ENCODE data around the gene SRSF4. TPM values are rescaled to one million over a fixed set of nuclear protein-coding genes. Genes with fewer than 3 reads are reported as not detected.

The SRSF4 gene
- total RNA-seq, 1 donor from 2014 or later = 111 TPM

DNA sequence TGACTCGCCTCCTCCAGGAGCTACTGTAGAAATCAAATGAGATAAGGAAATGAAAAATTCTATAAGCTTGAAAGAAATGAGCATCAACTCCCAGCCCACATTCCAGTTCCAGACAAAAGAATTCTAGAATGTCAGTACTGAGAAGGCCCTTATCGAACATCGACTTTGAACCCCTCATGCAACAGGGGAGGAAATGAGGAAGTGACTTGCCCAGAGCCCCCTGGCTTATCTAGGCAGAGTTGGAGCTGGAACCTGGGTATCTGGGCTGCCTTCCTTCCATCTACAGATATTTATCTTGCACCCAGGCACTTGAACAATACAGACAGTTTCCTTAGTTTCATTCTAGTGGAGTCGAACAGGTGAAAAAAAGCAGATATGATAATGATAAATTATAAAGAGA, 26.7 kb upstream of the SRSF4 start:
- TF ChIP-seq, protein P1, sequence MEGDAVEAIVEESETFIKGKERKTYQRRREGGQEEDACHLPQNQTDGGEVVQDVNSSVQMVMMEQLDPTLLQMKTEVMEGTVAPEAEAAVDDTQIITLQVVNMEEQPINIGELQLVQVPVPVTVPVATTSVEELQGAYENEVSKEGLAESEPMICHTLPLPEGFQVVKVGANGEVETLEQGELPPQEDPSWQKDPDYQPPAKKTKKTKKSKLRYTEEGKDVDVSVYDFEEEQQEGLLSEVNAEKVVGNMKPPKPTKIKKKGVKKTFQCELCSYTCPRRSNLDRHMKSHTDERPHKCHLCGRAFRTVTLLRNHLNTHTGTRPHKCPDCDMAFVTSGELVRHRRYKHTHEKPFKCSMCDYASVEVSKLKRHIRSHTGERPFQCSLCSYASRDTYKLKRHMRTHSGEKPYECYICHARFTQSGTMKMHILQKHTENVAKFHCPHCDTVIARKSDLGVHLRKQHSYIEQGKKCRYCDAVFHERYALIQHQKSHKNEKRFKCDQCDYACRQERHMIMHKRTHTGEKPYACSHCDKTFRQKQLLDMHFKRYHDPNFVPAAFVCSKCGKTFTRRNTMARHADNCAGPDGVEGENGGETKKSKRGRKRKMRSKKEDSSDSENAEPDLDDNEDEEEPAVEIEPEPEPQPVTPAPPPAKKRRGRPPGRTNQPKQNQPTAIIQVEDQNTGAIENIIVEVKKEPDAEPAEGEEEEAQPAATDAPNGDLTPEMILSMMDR (IDR thresholded peaks at IDR 0.05; ENCODE audit: unreplicated experiment) = no peak
- peaks cover 14% of the 10 kb centered on the region for H3K36me3 Mint-ChIP-seq (ENCODE audit: insufficient read depth)
- H3K27ac Mint-ChIP-seq = peak overlapping the region; percentile 45

DNA sequence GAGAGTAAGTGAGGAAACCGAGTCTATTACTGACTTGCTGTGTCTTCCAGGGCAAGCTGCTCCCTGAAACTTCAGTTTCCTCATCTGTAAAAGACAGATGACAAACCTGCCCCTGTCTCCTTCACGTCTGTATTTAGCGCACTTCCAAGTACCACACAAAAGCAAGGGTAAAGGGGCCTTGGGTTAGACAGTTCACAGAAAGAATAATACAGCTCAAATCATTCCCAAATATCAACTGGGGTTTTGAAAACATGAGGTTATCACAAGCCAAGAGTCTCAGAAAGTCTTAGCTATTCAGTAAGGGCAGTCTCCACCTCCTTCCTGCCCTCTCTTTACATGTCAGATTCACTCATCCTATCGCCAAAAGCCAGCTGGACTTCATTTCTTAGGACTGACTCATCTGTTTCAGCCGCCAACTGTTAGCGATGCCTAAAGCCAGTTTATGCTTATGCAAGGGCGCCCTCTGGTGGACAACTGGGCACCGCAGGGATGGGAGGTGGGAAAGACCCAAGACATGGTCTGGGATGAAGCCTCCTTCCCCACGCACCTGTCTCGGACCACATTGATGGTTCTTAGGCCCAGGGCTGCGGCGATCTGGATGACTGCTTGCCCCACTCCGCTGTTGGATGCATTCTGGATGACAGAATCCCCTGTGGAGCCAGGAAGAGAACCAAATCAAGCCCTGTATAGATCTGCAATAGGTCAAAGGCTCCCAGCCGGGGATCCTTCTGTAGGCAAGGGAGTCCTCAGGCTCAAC, 21.1 kb upstream of the SRSF4 start:
- peaks cover 4% of the 10 kb centered on the region for H3K4me1 Mint-ChIP-seq (ENCODE audit: low read depth)
- DNase-seq (ENCODE audit: low spot score, unreplicated experiment) = peak; percentile 92
- TF ChIP-seq, protein P1 (IDR thresholded peaks at IDR 0.05; ENCODE audit: unreplicated experiment) = peak; percentile 99
- H3K9me3 Mint-ChIP-seq (ENCODE audit: low read depth) = no peaks in the 10 kb centered on the region
- no peaks in the 10 kb centered on the region for H3K27me3 Mint-ChIP-seq
- peaks cover 6% of the 10 kb centered on the region for H3K36me3 Mint-ChIP-seq (ENCODE audit: insufficient read depth)
- H3K27ac Mint-ChIP-seq = peak overlapping the region; percentile 92
- H3K4me3 Mint-ChIP-seq (ENCODE audit: low read depth) = no peak overlapping the region

More for the DNA sequence above, 26.7 kb upstream of the SRSF4 start:
- H3K4me1 Mint-ChIP-seq (ENCODE audit: low read depth) = peaks cover 5% of the 10 kb centered on the region
- no peak overlapping the region for H3K4me3 Mint-ChIP-seq (ENCODE audit: low read depth)
- DNase-seq (ENCODE audit: low spot score, unreplicated experiment) = no peak
- no peaks in the 10 kb centered on the region for H3K27me3 Mint-ChIP-seq
- no peaks in the 10 kb centered on the region for H3K9me3 Mint-ChIP-seq (ENCODE audit: low read depth)

DNA sequence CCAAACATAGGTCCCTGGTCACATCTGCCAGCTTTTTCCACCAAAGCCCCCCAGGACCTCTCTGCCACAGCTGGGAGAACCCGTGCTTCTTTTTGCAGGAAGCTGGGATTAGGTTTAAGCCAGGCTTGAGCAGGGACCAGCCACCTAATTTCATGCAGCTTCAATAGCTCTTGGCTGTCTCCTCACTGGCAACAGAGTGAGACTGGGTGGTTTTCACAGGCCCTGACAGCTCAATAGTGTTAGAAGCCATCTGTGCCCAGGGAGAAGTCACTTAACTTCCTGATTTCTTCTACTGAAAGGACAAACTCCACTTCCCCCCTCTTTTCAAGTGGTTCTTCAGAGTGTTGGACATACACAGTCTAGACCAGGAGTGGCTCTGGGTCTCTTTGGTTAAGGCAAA, 20.4 kb upstream of the SRSF4 start:
- Mint-ChIP-seq H3K36me3 (ENCODE audit: insufficient read depth) (peaks cover 6% of the 10 kb centered on the region), H3K4me3 (ENCODE audit: low read depth) (no peak overlapping the region), H3K27ac (peak overlapping the region; percentile 92), H3K9me3 (ENCODE audit: low read depth) (no peaks in the 10 kb centered on the region), H3K4me1 (ENCODE audit: low read depth) (peaks cover 4% of the 10 kb centered on the region), H3K27me3 (no peaks in the 10 kb centered on the region)
- DNase-seq (ENCODE audit: low spot score, unreplicated experiment) = no peak
- TF ChIP-seq, protein P1 (IDR thresholded peaks at IDR 0.05; ENCODE audit: unreplicated experiment) = no peak

DNA sequence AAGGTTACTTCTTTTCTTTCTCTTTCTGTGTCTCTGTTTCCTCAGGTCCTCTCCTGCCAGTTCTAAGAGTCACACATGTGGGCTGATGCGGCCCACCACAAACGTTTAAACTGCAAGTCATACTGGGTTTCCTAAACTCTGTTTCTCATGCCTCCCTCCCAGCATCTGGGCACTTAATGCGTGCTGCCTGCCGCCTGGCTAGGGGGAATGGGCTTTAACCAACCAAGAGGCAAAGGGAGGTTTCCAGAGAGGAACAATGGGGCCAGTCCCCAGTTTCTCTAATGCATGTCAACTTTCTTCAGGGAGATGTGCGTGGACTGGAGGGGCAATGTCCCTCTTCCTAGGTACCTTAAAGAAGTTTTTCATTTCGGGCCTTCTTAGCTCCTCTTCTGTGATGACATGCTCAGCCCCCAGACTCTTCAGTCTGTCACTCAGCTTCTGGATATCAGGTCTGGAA, 19.9 kb upstream of the SRSF4 start:
- Mint-ChIP-seq H3K4me3 (ENCODE audit: low read depth) (no peak overlapping the region), H3K4me1 (ENCODE audit: low read depth) (peaks cover 4% of the 10 kb centered on the region), H3K36me3 (ENCODE audit: insufficient read depth) (peaks cover 6% of the 10 kb centered on the region), H3K27me3 (no peaks in the 10 kb centered on the region), H3K9me3 (ENCODE audit: low read depth) (no peaks in the 10 kb centered on the region), H3K27ac (no peak overlapping the region)
- TF ChIP-seq, protein P1 (IDR thresholded peaks at IDR 0.05; ENCODE audit: unreplicated experiment) = no peak
- DNase-seq (ENCODE audit: low spot score, unreplicated experiment) = no peak

DNA sequence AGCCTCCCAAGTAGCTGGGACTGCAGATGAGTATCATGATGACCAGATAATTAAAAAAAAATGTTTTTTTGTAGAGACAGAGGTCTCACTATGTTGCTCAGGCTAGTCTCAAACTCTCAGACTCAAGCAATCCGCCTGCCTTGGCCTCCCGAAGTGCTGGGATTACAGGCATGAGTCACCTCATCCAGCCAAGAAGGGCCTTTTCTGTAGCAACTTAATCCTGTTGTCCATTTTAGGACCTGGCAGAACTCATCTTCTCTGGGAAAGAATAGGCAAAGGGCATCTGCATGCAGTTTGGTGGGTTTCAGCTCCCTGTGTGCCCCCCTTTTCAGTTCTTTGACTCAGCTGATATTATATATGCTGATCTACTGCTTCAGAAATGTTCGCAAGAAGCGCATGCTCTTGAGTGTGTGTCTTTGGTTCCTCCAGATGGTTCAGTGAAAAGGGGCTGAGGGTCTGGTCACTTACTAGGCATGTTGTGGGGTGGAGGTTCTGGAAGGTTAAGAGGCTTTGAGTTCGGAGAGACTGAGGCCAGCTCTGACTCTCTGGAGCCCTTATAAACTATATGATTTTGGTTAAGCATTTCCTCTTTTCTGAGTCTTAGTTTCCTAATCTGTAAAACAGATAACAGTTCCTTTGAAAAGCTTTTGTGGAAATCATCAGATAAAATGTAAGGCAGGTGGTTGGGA, 19.4 kb upstream of the SRSF4 start:
- no peaks in the 10 kb centered on the region for H3K9me3 Mint-ChIP-seq (ENCODE audit: low read depth)
- H3K36me3 Mint-ChIP-seq (ENCODE audit: insufficient read depth) = peaks cover 6% of the 10 kb centered on the region
- peaks cover 4% of the 10 kb centered on the region for H3K4me1 Mint-ChIP-seq (ENCODE audit: low read depth)
- no peak for DNase-seq (ENCODE audit: low spot score, unreplicated experiment)
- H3K4me3 Mint-ChIP-seq (ENCODE audit: low read depth) = no peak overlapping the region
- TF ChIP-seq, protein P1 (IDR thresholded peaks at IDR 0.05; ENCODE audit: unreplicated experiment) = no peak
- H3K27me3 Mint-ChIP-seq = no peaks in the 10 kb centered on the region
- no peak overlapping the region for H3K27ac Mint-ChIP-seq
